GOT3 (cell line): ENCODE data around the gene RNU1-4.
"Not testable (repeated sequence)": the region's sequence is repeated elsewhere in the genome, so short reads cannot be mapped to it uniquely, and the experiment has no call there.

Experiments
- DNase-seq: peaks from one replicate; lab custom pipeline; 2025; ENCODE audit warnings: mixed read lengths; lab: John Stamatoyannopoulos, UW

The RNU1-4 gene

DNA sequence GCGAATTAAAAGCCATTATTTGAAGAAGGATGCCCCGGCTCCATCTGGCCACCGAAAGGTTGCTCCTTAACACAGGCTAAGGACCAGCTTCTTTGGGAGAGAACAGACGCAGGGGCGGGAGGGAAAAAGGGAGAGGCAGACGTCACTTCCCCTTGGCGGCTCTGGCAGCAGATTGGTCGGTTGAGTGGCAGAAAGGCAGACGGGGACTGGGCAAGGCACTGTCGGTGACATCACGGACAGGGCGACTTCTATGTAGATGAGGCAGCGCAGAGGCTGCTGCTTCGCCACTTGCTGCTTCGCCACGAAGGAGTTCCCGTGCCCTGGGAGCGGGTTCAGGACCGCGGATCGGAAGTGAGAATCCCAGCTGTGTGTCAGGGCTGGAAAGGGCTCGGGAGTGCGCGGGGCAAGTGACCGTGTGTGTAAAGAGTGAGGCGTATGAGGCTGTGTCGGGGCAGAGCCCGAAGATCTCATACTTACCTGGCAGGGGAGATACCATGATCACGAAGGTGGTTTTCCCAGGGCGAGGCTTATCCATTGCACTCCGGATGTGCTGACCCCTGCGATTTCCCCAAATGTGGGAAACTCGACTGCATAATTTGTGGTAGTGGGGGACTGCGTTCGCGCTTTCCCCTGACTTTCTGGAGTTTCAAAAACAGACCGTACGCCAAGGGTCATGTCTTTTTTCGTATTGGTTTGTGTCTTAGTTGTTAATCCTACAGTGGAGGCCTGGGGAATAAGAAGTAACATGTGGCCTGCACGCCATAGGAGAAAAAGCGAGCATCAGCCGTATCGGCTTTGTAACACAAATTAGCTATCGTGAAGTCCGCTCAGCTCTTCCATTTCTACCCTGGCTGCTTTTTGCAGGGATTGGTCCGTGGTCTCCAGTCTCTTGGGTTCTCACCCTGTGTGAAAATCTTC lies at the start of gene RNU1-4:
Gene RNU1-4 (plus strand): TSS at position 470 of the 918 bp plus-strand sequence.
- DNase-seq: not testable (repeated sequence)

DNA sequence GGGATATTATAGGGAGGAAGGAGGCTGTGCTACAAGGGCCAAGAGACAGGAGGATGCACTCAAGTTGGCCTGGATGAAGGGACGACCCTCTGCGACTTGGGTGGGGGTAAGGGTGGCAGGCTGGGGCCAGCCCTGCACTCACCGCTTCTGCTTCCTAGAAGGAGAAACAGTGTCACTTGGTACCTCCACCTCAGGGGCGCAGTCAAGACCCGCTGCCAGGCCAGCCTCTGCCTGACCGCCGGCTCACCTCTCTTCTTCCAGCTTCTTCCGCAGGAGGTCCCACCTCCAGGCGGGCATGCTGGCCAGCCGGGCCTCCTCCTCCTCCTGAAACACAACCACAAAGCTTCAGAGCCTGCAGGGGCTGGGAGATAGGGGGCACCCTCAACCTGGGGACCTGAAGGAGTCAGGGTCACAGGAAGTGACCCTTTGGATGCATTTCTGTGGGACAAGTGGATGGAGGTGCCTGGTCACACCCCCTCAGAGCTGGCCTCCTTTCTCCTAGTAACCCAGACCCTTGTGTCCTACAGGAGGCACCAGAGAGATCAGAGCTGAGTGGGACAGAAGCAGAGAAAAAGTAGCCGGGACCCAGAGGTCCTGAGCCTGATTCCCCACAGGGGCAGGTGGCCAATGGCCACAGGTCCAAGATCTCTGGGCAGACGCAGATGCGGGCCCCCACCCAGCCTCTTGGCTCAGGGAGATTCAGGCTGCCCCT lies 49.2 kb upstream of the RNU1-4 start:
- not testable (repeated sequence) for DNase-seq

DNA sequence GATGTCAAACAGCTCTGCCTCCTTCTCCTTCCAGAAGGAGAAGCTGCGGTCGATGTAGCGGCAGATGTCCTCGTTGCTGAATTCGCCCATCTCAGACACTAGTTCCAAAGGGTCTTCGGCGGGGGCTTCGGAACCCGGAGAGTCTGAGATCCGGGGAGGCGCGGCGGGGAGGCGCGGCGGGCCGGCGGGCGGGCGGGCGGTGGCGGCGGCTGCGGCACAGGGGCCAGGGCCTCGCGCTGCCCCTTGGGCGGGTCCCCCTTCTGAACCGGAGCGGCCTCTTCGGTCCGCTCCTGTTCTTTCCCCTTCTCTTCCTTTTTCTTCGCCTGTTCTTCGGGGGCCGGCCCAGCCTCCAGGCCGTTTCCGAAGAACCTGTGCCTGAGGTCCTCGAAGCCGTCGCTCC lies 48.0 kb upstream of the RNU1-4 start:
- DNase-seq: not testable (repeated sequence)

DNA sequence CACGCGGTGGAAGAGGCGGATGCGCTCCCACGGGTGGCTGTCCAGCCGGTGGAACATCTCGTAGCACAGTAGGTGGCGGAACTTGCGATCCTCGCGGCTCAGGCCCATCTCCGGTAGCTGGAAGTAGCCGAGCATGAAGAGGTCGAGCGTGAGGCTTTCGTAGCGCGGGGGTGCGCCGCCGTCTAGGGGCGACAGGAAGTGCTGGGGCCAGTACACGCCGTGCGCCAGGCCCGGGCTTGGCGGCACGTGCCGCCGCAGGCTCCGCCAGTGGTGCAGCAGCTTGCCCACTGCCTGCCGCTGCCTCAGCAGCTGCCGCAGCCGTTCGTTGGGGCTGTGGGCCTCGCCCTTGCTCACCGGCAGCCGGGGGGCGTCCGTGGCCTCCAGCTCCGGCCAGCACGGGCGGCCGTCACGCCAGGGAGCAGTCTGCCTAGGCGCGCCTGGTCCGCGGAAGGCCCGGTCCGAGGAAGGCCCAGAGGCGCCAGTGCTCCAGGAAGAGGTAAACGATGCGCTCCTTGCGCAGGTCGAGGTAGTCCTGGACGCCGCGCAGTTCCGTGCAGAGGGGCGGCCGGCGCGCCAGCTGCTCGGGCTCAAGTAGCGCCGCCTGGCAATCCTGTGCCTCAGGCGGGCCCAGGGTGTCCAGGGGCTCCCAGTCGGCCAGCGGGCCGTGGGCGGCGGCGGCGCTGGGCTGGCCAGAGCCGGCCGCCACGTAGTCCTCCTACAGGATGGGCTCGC lies 47.4 kb upstream of the RNU1-4 start:
- DNase-seq: not testable (repeated sequence)

DNA sequence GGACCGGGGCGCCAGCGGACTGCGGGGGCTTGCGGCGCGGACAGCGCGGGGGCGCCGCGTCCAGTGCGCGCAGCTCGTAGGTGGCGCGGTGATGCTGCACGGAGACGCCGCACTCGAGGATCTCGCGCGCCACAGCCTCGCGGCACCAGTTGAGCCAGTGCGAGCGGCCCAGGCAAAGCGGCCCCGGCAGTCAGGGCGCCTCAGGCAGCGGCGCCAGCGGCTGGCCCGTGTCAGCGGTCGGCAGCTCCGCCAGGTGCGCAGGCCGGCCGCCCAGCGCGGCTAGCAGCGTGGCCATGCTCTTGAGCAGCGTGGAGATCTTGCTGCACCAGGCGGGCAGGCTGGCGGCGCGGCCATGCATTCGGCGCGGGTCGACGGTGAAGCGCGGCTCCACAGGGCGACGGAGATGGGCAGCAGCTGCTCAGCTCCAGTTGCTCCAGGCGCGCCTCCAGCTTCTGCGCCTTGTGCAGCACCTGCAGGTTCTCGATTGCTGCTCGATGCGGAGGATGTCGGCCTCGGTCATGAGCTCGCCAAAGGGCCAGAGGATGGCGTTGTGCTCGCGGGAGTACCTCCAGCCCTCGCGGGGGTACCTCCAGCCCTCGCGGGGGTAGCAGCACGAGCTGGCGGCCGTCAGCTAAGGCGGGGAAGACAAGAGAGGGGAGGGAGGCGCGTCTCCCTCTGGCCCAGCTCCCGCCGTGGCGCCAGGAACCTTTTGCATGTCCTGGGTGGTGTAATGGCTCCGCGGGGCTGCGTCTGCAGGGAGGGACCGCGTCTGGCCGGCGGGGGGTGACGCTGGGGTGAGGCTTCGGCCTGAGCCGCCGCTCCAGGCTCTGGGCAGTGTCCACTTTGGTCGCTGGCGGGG lies 46.6 kb upstream of the RNU1-4 start:
- not testable (repeated sequence) for DNase-seq

DNA sequence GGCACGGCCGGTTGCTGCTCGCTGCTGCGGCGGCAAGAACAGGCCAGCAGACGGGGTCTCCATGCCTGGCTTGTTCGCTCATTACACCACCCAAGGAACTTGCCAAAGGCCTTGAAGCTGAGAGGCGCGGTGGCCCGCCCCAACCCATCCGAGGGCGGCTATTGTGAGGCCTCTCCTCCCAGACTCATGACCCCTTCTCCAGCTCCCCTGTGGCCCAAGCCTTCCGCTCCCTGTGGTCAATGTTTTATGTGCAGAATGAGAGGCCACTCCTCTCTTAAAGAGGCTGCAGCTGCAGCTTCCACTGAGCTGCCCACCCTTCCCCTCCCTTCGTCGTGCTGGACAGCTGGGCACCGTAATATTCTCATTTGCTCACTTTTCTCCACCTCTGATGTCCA lies 46.0 kb upstream of the RNU1-4 start:
- DNase-seq: not testable (repeated sequence)

DNA sequence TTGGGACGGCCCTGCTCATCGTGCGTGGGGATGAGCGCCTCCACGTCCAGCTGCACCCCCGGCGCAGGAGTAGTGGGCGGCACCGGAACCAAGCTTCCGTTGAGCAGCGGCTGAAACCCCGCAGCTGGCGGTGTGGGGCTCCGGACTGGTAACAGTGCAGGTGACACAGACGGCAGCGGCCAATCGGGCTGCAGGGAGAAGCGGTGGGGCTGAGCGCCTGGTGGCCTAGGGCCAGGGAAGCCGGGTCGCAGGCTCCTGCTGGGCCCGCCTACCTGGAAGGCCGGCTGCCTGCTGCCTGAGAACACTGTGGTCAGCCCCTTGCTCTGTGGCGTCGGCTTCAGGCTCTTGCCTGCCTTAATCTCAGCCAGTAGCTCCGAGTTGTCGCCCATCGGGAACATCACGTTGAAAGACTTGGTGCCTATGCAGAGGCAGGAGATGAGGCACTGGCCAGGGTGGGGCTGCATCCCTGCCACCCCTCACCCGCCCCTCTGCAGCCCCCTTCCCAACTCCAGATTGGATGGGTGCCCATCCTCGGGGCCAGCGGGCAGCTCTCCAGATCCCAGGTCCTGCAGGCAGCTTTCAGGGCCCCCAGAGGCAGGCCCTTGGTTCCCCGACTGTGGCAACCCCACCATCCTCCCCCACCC lies 43.7 kb upstream of the RNU1-4 start:
- DNase-seq: not testable (repeated sequence)

DNA sequence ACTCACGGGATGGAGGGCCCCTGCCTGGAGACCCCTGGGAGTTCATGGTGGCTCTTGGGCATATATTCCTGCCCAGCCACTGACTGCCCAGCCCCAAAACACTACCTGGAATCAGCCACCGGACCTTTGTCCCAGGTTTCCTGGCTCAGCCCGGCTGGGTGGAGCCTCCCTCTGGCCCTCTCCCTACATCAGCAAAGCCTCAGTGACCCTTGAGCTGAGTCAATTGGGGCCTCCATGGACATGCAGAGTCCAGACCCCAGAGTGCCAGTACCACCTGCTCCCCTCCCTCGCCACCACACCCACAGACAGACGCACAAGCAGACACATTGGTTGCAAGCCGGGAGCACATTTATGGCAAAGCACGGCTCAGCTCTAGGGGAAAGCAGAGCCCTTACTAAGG lies 43.2 kb upstream of the RNU1-4 start:
- not testable (repeated sequence) for DNase-seq

DNA sequence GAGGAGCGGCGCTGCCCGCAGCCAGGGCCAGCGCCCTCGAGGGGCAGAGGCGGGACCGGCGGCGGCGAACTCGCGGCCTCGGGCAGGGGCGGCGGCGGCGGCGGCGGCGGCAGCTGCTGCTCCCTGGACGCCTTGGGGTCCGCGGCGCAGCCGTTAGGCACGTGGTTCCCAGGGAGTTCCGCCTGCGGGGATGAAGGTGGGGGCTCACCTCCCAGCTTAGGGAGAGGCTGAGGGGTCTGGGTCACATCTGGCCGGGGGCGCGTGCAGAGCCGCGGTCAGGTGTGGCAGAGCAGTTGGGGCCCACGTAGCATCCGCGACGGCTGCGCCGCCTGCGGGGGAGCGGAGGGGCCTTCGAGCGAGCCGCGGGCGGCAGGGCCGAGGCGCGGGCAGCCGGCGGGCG lies 40.9 kb upstream of the RNU1-4 start:
- not testable (repeated sequence) for DNase-seq

DNA sequence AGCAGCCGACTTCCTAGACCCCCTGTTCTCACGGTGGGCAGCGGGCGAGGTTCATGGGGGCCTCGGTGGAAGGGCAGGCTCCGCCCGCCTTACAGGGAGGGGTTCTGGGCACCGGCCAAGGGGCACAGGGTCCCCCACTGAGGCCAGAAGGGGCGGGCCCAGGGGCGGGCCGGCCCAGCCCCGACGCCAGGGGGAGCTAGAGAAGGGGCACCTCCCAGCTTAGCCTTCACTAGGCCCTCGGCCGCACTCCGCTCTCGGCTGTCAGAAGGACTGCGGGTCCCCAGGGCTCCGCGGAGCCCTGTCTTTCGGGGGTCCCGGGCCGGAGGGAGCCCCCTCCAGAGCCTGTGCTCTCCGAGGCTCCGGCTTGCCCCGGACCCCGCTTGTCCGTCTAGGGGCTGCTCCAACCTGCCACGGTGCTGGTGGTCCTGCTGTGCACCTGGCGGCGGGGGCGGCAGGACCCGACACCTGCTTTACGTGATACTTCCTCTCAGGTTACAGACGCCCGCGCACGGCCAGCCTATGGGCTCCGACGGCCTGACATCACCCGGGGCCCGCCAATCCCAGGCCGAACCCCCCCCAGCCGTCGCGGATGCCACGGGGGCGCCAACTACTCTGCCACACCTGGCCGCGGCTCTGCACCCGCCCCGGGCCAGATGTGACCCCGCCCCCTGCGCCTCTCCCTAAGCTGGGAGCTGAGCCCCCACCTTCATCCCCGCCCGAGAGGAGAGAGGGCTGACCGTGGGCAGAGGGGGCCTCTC lies 40.0 kb upstream of the RNU1-4 start:
- not testable (repeated sequence) for DNase-seq

DNA sequence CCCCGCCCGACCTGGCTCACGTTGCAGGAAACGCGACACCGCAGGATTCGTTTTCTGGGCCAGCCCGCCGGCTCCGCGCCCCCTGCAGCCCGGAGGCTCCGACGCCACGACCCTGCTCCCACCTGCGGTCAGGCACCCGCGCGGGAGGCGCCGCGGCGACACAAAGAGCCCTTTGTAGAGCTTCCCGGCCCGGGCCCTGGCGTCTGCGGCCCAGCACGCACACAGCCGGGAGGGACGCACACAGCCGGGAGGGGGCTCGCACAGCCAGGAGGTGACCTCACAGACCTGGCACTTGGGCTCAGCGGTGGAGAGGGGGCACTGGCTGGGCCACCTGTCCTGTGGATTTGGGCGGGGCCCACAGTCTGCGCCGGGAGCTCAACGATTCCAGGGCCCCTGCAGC lies 39.1 kb upstream of the RNU1-4 start:
- DNase-seq: not testable (repeated sequence)

DNA sequence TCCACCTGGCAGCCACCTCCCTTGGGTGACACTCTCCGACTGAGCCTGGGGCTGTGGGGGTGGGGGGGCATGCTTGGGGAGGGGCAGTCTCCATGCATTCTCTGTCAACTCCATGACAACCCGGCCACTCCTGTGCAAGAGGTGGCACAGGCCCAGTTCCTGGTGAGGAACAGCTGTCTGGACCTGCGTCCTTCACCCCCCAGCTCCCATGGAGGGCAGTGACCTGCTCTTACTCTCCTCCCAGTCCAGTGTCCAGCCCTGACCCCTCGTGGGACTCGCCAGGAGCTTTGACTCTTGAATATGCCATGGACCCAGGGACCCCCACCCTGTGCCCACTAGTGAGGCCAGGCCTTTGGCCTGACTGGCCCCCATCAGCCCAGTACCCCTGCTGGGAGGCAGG lies 38.0 kb upstream of the RNU1-4 start:
- not testable (repeated sequence) for DNase-seq

DNA sequence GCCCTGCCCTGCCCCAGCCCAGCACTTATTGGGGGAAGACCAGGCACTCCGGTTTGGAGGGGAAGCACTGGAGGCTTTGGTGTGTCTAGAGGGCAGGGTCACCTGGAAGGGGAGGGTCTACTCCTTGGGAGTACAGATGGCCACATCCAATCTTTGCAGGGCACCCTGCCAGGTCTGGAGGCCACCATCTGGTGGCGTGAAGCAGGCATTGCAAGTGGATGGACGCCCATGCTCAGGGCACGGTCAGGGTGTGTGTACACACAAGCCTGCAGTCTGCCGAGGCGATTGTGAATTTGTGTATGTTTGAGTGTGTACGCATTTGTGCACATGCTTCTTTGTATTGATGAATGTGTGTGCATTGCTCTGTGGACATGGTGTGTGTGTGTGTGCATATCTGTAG lies 37.2 kb upstream of the RNU1-4 start:
- not testable (repeated sequence) for DNase-seq

DNA sequence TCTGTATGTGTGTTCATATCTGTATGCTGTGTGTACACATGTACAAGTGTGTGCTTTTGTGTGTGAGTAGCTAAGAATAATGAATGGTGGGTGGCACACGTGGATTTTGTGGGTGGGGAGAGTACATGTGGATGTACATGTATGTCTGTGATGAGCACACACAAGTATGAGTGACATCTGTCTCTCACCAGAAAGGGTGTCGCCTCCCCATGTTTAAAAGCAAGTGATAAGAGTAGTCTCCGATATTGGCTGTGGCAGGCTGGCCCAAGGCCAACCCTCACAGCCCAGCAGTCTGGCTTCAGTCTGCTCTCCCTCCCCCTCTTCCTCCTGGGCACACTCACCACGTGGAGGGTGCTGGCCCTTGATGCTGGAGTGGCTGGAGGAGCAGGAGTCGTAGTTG lies 36.7 kb upstream of the RNU1-4 start:
- DNase-seq: not testable (repeated sequence)

DNA sequence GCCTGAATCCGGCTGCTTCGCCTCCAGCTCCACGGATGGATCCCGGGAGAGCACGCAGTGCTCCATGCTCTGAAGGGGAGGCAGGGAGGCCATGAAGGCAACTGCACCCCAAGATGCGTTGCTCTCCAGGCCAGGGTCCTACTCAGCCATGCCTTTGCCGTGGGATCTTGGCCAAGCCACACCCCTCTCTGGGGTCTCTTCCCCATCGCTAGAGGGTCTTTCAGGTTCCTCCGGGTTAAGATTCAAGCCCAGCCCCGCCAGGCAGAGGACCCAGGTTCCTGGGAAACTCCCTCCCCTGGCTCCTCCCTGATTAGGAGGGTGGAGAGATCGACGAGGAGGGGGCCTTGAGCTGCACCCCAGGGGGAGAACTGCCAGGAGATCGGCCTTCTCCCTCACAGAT lies 36.2 kb upstream of the RNU1-4 start:
- not testable (repeated sequence) for DNase-seq

DNA sequence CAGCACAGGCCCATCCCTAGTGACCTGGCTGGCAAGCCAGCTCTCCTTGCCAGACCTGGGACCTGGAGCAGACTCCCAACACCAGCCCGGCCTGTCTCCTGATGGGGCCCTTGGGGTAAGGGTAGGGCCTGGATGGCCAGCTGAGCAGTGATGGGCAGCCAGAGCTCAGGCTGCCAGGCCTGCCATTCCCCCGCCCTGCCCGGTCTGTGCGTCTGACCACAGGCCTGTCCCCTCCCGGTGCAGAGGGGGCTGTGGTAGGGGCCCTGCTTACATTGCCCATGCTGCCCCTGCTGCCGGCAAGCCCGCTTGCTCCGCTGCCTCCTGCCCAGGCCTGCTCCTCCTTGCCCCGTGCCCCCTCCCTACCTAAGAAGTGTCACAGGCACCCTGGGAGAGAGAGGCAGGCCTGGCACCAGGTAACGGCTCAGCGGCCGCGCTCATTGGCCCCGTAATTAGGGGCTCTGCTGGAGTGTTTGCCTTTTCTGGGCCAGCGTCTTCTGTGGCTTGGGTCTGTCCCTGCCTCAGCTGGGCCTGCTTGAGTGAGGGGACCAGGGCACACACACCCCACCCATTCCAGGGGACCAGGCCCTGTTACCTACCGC lies 35.7 kb upstream of the RNU1-4 start:
- not testable (repeated sequence) for DNase-seq

DNA sequence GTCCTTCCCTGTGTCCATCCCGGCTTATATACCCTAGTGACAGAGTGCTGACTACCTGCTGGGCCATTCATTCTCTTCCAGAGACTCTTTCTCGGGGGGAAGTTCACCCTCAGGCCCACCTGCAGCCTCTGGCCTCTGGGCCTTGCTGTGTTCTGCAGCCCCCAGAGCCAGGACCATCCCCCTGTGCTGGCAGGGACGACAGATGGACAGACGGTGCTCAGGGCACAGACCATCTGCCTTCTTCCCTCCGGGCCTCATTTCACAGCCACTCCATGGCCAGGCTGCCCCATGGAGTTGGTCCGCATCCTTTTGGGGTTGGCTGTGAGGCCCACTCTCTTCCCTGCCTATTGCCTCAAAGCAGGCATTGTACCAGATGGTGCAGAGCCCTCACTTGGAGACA lies 34.0 kb upstream of the RNU1-4 start:
- not testable (repeated sequence) for DNase-seq

DNA sequence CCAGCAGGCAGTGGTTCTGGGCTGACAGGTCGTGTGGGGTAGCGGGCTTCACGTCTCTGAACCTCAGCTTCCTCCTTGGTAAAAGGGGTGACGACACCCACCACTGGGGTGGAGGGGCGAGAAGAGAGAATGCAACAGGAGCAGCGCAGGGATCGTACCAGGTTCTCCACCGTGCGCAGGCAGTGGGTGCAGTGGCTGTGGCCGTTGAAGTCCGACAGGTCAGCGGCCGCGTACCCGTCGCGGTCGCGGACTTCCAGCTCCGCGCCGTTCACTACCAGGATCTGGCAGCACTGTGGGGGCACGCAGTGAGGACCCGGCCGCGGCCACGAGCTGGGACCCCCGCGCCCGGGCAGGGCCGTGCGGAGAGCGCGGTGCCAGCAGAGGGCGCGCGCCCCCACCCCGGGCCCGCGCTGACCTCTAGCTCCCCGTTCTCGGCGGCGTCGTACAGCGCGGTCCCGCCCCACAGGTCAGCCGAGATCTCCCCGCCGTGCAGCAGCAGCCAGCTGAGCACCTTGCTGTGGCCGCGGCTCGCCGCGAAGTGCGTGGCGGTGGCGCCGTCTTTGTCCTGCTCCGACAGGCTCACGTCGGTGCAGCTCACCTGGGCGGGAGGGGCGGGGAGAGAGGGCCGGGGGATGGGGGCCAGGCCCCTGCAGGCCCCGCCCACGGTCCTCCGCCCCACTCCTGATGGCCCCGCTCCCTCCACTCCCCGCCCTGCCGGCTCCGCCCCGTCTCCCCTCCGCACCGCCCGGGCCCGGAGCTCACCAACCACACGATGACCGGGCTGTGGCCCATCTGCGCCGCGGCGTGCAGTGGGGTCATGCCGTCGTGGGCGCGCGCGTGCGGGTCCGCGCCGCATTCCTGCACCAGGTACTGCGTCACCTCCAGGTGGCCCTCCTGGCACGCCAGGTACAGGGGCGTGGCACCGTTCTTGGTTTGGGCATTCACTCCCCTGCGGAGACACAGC lies 32.9 kb upstream of the RNU1-4 start:
- not testable (repeated sequence) for DNase-seq
